GM12875 (cell line): ENCODE results near the gene CYP26C1.
A peak's percentile ranks its signal among the peaks of the same experiment; 100 is the strongest.

Experiments
- H3K4me3 ChIP-seq: one replicate; pipeline ENCODE4 v1.5.1; 2011; ENCODE audit warnings: low read depth, low read length, control low read depth
- TF ChIP-seq, protein P1 (sequence below): IDR thresholded peaks from 2 replicates; pipeline ENCODE4 v1.5.1; 2011; ENCODE audit warnings: low read depth, mild to moderate bottlenecking, control low read depth, inconsistent platforms, low read length, moderate library complexity, borderline replicate concordance; ENCODE audit not compliant: insufficient read depth

The CYP26C1 gene

DNA sequence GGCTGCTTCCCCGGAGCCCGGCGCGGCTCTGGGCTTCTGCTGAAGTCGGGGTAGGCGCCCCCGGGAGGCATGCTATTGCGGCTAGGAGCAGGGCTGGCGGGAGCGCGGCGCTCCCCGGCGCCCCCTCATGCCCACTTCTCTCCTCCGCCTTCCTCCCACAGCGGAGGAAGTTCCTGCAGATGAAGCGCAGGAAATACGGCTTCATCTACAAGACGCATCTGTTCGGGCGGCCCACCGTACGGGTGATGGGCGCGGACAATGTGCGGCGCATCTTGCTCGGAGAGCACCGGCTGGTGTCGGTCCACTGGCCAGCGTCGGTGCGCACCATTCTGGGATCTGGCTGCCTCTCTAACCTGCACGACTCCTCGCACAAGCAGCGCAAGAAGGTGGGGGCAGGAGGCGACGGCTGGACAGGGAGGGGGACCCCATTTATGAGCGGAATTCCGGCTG is 13.6 kb downstream of the CYP26C1 start:
- TF ChIP-seq, protein P1, sequence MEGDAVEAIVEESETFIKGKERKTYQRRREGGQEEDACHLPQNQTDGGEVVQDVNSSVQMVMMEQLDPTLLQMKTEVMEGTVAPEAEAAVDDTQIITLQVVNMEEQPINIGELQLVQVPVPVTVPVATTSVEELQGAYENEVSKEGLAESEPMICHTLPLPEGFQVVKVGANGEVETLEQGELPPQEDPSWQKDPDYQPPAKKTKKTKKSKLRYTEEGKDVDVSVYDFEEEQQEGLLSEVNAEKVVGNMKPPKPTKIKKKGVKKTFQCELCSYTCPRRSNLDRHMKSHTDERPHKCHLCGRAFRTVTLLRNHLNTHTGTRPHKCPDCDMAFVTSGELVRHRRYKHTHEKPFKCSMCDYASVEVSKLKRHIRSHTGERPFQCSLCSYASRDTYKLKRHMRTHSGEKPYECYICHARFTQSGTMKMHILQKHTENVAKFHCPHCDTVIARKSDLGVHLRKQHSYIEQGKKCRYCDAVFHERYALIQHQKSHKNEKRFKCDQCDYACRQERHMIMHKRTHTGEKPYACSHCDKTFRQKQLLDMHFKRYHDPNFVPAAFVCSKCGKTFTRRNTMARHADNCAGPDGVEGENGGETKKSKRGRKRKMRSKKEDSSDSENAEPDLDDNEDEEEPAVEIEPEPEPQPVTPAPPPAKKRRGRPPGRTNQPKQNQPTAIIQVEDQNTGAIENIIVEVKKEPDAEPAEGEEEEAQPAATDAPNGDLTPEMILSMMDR, result peak; percentile 15; the same call in 1 of the 2 replicates
- H3K4me3 ChIP-seq, result no peak overlapping the region

DNA sequence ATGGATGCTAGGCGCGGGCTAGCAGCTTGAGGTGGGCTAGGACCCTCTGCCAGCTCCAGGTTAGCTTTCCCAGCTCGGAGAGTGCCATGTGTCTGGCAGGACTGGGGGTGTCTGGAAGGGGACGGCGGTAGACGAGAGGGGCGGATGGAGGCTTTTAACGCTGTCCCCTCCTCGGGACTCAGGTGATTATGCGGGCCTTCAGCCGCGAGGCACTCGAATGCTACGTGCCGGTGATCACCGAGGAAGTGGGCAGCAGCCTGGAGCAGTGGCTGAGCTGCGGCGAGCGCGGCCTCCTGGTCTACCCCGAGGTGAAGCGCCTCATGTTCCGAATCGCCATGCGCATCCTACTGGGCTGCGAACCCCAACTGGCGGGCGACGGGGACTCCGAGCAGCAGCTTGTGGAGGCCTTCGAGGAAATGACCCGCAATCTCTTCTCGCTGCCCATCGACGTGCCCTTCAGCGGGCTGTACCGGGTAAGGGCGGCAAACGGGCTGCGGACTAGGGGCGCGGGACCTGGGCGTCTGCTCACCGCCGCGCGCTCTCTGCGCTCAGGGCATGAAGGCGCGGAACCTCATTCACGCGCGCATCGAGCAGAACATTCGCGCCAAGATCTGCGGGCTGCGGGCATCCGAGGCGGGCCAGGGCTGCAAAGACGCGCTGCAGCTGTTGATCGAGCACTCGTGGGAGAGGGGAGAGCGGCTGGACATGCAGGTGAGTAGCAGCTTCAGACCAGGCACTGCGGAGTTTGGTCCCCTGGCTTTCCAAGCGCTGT is 14.2 kb downstream of the CYP26C1 start:
- no peak overlapping the region for H3K4me3 ChIP-seq
- TF ChIP-seq, protein P1, result no peak

DNA sequence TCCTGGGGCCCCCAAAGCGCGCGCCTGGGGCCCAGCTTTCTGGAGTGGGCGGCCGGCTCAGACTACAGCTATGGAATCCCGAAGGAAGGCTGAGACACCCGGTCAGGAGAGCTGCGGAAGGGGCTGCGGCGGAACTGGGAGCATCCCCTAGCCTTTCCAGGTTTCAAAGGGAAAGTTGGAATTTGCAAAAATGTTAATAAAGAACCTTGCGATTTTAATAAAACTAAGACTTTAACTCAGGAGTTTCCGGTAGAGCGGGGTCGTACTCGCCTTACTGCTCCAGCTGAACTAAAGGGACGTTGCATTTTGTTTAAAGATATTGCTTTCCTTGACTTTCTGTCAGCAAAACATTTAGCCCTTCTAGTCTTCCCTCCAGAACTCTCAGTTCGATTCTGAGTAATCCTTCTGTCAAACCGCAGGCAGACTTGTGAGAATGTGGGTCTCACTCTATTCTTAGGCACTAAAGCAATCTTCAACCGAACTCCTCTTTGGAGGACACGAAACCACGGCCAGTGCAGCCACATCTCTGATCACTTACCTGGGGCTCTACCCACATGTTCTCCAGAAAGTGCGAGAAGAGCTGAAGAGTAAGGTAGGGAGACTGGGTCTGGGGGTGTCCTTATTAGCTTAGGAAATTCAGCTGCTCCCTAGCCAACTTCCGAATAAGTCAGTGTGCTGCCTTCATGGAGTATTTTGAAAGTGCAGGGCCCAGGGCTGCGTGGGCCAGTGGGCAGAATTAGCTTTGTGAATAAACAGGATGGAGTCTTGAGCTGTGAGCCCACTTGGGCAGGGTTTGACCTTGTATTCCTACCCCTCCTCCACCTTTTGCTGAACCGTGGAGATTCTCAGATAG is 15.0 kb downstream of the CYP26C1 start:
- H3K4me3 ChIP-seq, result no peak overlapping the region
- TF ChIP-seq, protein P1, result no peak

DNA sequence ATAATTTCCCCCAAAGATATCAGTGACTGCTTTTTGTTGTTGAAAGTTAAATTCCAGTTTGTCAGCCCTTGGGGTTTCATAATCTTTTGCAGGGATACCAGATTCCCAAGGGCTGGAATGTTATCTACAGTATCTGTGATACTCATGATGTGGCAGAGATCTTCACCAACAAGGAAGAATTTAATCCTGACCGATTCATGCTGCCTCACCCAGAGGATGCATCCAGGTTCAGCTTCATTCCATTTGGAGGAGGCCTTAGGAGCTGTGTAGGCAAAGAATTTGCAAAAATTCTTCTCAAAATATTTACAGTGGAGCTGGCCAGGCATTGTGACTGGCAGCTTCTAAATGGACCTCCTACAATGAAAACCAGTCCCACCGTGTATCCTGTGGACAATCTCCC is 16.3 kb downstream of the CYP26C1 start:
- TF ChIP-seq, protein P1, result no peak
- no peak overlapping the region for H3K4me3 ChIP-seq

DNA sequence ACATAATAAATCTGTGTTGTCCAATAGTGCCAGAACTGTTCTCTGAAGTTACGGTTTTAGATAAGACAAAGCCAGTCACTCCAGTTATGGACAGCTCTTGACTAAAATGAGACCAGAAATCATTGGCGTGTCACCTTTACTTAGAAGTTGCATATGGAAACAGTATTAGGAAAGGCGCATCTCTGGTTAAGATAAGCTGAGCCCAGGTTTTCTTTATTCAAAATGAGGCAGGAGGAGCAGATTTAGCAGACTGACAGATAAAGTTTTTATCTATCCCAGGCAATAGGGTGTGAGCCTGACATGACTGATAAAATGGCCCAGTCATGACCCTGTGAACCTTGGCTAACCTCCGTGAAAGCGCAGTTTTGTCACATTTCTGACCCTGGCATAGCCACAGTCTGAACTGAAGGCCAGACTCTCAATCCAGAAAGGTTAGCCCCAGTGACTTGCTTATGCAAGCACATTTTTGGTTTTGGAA is 17.3 kb downstream of the CYP26C1 start:
- TF ChIP-seq, protein P1, result no peak

DNA sequence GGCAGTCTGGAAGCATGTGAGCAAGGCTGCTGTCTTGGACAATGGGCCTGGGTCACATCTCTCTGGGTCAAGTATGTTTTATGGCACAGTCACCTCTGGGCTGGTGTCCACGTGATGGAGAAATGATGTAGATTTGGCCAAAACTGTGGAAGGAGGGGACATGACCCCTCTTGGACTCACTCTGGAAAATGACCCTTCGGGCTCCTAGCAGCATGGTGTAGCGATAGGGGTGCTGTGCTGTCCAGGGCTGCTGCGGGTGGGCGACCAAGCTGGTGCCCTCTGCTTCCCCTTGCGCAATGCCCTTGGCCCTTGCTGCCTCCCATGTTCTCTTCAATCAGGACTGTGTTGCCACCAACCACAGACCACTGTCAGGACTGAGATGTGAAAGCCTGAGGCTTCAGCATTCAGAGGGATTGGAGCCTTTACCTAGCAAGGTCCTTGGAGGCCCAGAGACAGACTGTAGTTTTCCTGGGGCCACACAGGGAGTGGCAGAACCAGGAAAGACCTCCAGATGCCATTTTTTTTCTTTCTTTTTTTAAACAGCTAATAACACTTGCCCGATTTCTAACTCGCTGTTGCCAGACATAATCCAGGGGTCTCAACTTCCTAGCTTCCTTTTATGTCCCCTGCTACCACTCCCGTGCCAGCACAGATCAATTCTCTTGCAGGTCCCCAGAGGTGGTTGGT is 19.2 kb downstream of the CYP26C1 start:
- TF ChIP-seq, protein P1, result no peak

More for the DNA sequence above, 17.3 kb downstream of the CYP26C1 start:
- no peak overlapping the region for H3K4me3 ChIP-seq

More for the DNA sequence above, 19.2 kb downstream of the CYP26C1 start:
- no peak overlapping the region for H3K4me3 ChIP-seq
